Measurements from ENCODE around the gene ZBTB14.

- 0 out of 2 replicates have a peak, but pooled peaks have one; percentile 22 for TF ChIP-seq POLR2AphosphoS5 (IDR thresholded peaks at IDR 0.05; ENCODE audit: low read depth, low read length)
- TF ChIP-seq SIN3A (IDR thresholded peaks at IDR 0.05; ENCODE audit: borderline replicate concordance, insufficient read depth, low read length) = no peak
- TF ChIP-seq TAF1 (IDR thresholded peaks at IDR 0.05; ENCODE audit: borderline replicate concordance, insufficient read depth, low read length) = peak; percentile 19; the same call in 1 of the 2 replicates
- TF ChIP-seq REST (IDR thresholded peaks at IDR 0.05; ENCODE audit: insufficient read depth in 1 of 2, low read depth in 2 of 2, low read length in 2 of 2) = no peak
- peak; percentile 57 for TF ChIP-seq FOXP2 (optimal IDR thresholded peaks at IDR 0.05; ENCODE audit: borderline replicate concordance, extremely low read depth, extremely low read length, insufficient read depth)
Measured at GRCh38 chr18:5296706-5297320, 1.3 kb upstream of the ZBTB14 start.
